ENCODE results near the gene NTPCR. TPM values are rescaled to one million over a fixed set of nuclear protein-coding genes. Genes with fewer than 3 reads are reported as not detected.
"Not testable (repeated sequence)": the region's sequence is repeated elsewhere in the genome, so short reads cannot be mapped to it uniquely, and the experiment has no call there.

NTPCR gene
- total RNA-seq, 2 donors from 2014 or later: 59.0 to 85.4 TPM

DNA sequence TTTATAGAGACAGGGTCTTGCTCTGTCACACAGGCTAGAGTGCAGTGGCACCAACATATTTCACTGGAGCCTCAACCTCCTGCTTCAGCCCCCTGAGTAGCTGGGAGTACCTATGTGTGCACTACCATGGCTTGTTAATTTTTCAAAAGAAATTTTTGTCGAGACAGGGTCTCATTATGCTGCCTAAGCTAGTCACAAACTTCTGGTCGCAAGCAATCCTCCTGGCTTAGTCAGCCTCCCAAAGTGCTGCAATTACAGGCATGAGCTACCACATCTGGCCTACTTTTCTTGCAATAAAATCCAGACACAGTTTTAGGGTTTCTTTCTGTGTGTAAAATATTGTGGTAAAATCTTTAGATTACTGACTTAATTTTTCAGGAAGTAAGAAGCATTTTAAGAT lies 27.9 kb upstream of the NTPCR start:
- H3K27ac Mint-ChIP-seq: peak overlapping the region in 1 of 2 donors; percentile 85
- no peak for DNase-seq (ENCODE audit: low spot score in 2 of 2)
- peaks cover 11 to 23% of the 10 kb centered on the region in 2 donors for H3K9me3 Mint-ChIP-seq
- H3K36me3 Mint-ChIP-seq: peaks cover 13 to 18% of the 10 kb centered on the region in 2 donors
- no peak for ATAC-seq

DNA sequence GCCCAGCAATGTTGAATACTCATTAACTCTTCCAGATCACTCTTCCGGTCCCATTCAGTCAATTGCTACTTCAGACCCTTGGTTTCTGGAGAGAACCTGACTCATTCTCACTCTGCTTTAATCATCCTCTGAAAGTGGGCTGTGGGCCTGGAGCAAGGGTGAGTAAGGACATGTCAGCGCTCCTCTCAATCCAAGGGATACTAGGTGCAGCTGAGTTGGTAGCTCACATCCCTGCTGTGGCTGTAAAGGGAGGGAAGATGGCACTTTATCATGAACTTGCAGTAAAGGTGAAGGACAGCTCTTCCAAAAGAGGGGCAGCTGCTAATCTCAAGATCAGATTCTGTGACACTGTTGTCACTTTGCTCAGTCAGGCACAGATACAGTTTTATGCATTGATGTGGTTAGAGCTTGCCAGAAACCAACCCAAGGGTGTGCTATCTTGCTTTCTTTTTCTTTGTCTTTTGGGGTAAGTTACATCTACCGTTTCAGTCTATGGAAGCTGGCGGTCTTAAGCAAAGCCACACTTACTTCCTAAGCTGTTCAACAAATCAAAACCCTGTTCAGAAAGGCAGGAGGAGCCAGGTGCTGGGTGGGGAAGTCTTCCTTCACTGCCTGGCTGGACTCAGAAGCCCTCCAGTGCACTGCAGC lies 26.5 kb upstream of the NTPCR start:
- H3K36me3 Mint-ChIP-seq: peaks cover 13 to 17% of the 10 kb centered on the region in 2 donors
- DNase-seq (ENCODE audit: low spot score in 2 of 2) (peak; percentile 54 to 72), ATAC-seq (peak; percentile 95 to 96)
- peaks cover 8 to 17% of the 10 kb centered on the region in 2 donors for H3K9me3 Mint-ChIP-seq
- H3K27ac Mint-ChIP-seq: peak overlapping the region; percentile 82 to 85

DNA sequence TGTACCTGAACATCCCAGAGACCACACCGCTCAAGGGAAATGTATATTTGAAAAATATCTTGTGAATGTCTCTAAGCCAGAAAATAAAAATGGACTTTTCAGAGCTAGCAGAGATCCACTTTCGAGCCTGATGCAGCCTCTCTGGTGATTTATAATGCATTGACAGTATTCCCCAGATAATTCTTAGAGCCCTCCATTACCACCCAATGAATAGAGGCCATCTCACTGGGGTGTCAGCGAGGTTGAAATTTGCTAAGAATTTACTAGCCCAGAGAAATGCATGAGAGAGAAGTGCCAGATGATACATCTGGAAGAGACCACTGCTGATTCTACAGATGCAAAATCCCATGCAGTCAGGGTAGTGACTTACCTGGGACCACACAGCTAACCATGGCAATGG lies 25.5 kb upstream of the NTPCR start:
- peaks cover 13 to 17% of the 10 kb centered on the region in 2 donors for H3K36me3 Mint-ChIP-seq
- no peak for ATAC-seq
- H3K9me3 Mint-ChIP-seq: peaks cover 8 to 17% of the 10 kb centered on the region in 2 donors
- H3K27ac Mint-ChIP-seq: no peak overlapping the region
- no peak for DNase-seq (ENCODE audit: low spot score in 2 of 2)

DNA sequence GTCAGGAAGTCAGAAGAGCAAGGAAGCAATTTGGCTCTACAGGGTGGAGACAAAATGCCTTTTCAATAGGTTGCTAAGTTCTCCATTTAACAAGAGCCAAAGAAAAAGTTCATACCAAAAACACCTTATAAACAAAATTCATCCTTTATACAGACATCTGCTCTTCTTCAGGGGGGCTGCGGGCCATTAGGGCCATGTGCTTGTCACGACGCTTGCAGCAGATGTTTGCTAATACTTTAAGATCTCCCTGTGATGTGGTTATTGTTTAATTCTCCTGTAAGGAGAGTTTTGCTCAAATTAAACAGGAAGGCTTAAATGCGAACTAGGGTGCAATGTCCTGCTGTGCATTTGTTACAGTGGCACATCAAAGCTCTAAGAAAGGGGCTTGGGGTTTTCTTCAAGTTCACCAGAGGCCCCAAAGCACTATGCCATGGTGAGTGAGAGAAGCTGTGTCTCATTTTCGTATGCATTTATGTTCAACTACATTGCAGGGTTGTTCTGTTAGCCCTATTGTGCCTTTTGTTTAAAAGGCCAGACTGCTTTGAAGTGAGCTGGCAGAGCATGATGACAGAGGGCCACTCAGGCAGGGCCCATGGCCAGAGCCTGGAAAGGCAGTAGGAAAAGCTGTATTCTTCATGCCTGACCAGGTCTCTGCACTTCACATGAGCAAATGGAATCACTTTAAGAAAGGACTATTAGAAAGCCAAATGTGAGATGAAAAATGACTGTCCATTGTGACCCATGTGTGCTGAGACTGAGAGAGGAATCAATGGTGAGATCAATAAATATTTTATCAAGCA lies 24.8 kb upstream of the NTPCR start:
- no peak for ATAC-seq
- H3K27ac Mint-ChIP-seq: peak overlapping the region in 1 of 2 donors; percentile 31

DNA sequence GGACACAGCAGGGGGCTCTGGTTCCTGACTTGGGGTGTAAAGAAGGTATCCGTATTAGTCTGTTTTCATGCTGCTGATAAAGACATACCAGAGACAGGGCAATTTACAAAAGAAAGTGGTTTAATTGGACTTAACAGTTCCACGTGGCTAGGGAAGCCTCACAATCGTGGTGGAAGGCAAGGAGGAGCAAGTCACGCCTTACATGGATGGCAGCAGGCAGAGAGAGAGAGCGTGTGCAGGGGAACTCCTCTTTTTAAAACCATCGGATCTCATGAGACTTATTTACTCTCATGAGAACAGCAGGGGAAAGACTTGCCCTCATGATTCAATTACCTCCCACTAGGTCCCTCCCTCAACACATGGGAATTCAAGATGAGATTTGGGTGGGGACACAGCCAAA lies 23.2 kb upstream of the NTPCR start:
- Mint-ChIP-seq H3K9me3 (peaks cover 8 to 22% of the 10 kb centered on the region in 2 donors), H3K36me3 (peaks cover 13 to 17% of the 10 kb centered on the region in 2 donors)
- DNase-seq (ENCODE audit: low spot score in 2 of 2); ATAC-seq; H3K27ac Mint-ChIP-seq: not testable (repeated sequence)

More for the DNA sequence above, 24.8 kb upstream of the NTPCR start:
- DNase-seq (ENCODE audit: low spot score in 2 of 2): no peak
- H3K36me3 Mint-ChIP-seq: peaks cover 13 to 17% of the 10 kb centered on the region in 2 donors
- H3K9me3 Mint-ChIP-seq: peaks cover 8 to 17% of the 10 kb centered on the region in 2 donors

DNA sequence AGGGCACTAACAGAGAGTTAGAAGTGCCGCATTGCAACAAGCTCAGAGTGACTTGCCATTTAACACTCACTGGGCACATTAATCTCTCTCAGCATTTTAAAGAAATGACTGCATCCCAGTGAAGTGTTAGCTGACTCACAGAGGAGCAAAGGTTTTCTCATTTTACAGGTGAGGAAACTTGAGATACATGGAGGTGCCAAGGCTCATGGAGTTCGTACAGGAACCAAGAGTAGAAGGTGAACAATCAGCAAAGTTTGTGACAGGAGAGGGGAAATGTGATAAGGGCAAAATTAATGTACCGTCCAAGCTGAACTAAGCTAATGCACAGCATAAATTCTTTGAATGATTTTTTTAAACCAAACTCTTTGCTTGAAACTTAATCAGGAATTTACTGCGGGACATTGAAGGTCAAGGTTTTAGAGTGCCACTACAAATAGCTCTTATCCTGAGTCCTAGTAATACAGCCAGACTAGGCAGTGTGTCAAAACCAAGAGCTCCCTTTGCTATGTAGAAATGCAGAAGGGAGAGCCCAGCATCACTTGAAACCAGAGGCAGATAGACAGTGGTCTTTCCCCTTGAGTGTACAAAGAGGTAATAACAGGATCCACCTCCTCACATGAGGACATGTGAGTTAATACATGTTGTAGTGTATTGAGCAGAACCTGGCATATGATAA lies 22.4 kb upstream of the NTPCR start:
- Mint-ChIP-seq H3K9me3 (peaks cover 5 to 18% of the 10 kb centered on the region in 2 donors), H3K36me3 (peaks cover 13 to 17% of the 10 kb centered on the region in 2 donors), H3K27ac (no peak overlapping the region)
- DNase-seq (ENCODE audit: low spot score in 2 of 2) (no peak), ATAC-seq (no peak)

DNA sequence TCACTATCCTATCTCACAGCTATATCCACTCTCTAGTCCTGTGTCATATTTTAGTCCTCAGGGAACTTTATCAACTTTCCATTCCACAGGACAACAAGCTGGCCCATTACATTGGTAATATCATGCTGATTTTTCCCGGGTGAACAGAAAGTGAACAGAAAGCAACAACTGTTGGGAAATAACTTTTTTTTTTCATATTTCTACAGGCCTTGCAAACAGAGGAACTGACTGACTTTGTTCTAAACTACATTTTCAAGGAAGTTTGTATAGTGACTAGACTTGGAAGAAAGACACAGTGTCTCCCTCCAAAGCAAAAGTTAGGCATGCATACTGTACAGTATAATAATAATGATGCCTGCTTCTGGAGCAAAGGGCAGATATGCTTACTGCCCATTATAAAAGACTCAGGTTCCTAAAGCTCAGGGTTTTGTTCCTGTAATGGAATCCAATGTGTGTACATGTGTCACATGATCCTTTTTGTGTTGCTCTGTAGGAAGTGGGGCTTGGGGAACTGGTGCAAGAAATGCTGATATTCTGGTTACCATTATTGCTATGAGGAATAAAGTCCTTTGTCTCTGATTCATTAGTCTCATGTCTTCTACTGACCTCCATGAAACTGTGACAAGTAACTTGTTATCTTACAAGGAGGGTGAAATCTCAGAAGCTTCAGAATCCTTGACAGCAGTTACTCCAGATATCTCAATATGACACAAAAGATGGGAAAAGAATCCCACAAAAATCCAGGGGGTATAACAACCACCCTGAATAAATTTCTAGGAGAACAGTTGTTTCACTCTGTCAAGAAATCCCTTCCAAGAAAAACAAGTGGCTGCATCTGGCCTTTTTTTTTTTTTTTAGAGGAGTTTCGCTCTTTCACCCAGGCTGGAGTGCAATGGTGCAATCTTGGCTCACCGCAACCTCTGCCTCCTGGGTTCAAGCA lies 17.7 kb upstream of the NTPCR start:
- no peak overlapping the region for H3K27ac Mint-ChIP-seq
- ATAC-seq (no peak), DNase-seq (ENCODE audit: low spot score in 2 of 2) (no peak)
- H3K36me3 Mint-ChIP-seq: no peaks in the 10 kb centered on the region
- peaks cover 0 to 5% of the 10 kb centered on the region in 2 donors for H3K9me3 Mint-ChIP-seq

DNA sequence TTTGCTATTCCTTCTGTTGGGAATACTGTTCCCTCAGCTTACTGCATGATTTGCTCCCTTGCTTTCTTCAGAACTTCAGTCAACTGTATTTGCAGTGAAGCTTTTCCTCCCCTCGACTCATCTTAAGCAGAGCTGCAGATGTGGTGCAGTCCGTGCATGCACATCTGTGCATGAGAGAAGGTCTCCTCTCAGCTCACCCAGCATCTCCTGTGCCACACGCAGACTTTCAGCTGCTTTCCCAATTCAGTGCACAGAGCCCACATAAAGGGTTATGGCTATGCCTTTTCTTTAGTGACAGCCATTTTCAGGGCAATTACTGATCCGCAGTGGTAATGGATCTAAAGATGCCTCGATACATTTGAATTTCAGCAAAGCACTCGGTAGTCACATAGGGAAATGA lies 13.5 kb upstream of the NTPCR start:
- H3K36me3 Mint-ChIP-seq: peaks cover 0 to 6% of the 10 kb centered on the region in 2 donors
- H3K27ac Mint-ChIP-seq: no peak overlapping the region
- no peak for DNase-seq (ENCODE audit: low spot score in 2 of 2)
- ATAC-seq: no peak
- H3K9me3 Mint-ChIP-seq: peaks cover 0 to 5% of the 10 kb centered on the region in 2 donors

DNA sequence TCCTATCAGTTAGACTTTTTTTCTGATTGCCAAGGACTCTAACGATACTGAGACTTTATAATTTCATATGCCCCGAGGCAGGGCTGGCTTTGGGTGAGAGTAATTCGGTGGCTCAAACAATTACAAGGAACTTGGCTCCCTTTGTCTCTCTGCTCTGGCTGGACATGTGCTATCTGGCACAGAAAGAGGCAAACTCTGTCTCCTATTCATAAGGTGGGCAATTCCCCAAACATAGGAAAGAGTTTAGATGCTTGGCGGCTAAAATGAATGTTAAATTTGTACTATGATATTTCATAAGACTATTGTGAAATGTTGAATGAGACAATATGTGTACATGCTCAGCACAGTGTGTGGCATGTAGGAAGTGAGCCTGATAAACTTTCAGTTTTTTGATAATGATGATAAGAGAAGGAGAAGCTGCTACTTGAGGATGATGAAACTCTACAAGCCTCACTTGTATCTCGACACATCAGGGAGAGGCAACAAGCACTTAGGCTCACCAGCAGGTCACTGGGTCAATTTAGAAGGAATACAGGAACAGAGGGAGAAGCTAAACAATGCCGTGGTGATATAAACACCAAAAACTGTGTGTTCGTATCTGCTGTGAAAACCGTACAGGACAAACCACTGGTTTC lies 12.6 kb upstream of the NTPCR start:
- DNase-seq (ENCODE audit: low spot score in 2 of 2) (no peak), ATAC-seq (no peak)
- peaks cover 0 to 6% of the 10 kb centered on the region in 2 donors for H3K36me3 Mint-ChIP-seq
- no peak overlapping the region for H3K27ac Mint-ChIP-seq
- H3K9me3 Mint-ChIP-seq: peaks cover 0 to 5% of the 10 kb centered on the region in 2 donors

DNA sequence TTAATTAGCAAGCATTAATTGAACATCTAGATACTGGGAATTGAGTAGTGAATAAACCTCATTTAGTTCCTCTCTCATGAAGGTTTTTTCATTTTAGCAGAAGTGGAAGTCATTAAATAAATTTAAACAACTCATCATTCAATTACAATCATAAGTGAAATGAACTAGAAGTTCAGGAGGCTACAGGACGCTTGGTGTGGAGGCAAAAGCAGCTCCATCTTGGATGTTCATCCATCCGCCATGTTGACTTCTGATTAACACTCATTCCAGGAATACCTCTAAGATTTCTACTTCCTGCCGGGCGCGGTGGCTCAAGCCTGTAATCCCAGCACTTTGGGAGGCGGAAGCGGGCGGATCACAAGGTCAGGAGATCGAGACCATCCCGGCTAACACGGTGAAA lies 11.5 kb upstream of the NTPCR start:
- ATAC-seq: no peak
- peaks cover 0 to 6% of the 10 kb centered on the region in 2 donors for H3K36me3 Mint-ChIP-seq
- no peak overlapping the region for H3K27ac Mint-ChIP-seq
- H3K9me3 Mint-ChIP-seq: peaks cover 0 to 5% of the 10 kb centered on the region in 2 donors
- DNase-seq (ENCODE audit: low spot score in 2 of 2): no peak

DNA sequence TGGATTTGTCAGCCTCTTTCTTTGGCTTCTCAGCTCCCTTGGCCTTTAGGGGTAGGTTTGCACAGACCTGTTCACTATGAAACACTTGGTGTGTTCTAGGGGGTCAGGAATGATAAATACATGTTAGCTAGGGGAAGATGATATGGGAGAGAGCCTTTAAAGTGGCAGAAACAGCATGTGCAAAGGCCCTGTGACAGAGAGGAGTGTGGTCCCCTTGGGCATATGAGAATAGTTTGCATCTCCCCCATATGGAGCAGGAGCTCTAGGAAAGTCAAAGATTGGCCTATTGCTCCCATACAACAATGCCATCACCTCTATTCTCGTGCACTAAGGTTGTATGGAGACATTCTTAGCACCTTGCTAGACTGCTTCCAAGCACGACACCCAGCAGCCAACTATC lies 10.7 kb upstream of the NTPCR start:
- H3K36me3 Mint-ChIP-seq: peaks cover 0 to 12% of the 10 kb centered on the region in 2 donors
- ATAC-seq (no peak), DNase-seq (ENCODE audit: low spot score in 2 of 2) (no peak)
- no peak overlapping the region for H3K27ac Mint-ChIP-seq
- peaks cover 0 to 11% of the 10 kb centered on the region in 2 donors for H3K9me3 Mint-ChIP-seq

DNA sequence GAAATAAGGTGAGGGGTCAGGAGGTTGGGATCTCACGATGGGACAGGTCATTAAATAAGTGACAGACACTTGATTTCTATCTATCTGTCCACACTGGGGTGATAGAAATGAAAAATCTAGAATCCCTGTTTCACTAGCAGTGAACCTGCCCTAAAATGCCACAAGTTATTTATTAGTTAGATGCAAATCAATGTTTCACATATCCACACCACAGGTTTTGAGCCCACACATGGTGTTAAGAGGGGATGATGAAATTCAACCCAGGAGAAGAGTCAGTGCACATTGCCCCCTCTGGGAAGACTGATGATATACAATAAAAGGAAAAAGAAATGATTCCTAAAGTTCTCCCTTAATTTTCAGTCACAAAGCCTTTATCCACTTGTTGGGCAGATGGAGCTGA lies 10.1 kb upstream of the NTPCR start:
- DNase-seq (ENCODE audit: low spot score in 2 of 2): no peak
- H3K36me3 Mint-ChIP-seq: peaks cover 0 to 13% of the 10 kb centered on the region in 2 donors
- ATAC-seq: no peak
- peaks cover 0 to 11% of the 10 kb centered on the region in 2 donors for H3K9me3 Mint-ChIP-seq
- H3K27ac Mint-ChIP-seq: no peak overlapping the region

DNA sequence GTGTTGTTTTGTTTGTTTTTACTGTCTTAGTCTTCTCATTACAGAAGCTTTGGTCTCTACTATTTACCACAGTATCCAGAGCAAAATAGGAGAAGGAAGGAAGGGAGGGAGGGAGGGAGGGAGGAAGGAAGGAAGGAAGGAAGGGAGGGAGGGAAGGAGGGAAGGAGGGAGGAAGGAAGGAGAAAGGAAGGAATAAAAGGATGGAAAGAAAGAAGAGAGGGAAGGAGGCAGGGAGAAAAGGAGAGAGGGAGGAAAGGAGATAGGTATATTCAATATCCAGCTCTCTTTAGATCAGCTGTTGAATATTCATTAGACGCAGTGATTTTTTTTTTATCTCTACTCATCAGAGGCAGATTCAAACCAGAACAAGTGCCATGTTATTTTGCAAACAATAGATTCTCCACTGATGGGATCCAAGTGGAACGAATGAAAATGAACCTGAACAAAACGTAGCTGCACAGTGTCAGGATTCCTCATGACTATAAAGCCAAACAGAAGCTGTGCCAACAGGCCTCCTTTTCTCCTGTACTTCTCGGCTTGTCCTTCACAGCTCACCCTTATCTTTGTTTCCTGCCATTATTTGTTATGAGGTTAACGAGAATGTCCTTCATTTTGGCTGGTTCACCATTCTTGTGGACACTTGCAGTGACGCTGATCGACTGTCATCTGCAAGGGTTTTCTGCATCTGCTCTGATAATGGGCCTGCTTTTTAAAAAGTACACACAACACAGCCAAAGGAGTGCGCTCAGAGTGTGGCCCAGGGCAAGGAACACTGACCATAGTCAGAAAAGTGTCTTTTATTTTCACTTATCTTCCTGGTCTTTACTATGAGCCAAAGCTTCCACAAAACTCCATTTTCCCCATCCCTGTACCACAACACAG lies 7.8 kb upstream of the NTPCR start:
- Mint-ChIP-seq H3K27ac (peak overlapping the region in 1 of 2 donors; percentile 91), H3K9me3 (peaks cover 5 to 17% of the 10 kb centered on the region in 2 donors), H3K36me3 (peaks cover 0 to 13% of the 10 kb centered on the region in 2 donors)
- DNase-seq (ENCODE audit: low spot score in 2 of 2): no peak
- no peak for ATAC-seq

DNA sequence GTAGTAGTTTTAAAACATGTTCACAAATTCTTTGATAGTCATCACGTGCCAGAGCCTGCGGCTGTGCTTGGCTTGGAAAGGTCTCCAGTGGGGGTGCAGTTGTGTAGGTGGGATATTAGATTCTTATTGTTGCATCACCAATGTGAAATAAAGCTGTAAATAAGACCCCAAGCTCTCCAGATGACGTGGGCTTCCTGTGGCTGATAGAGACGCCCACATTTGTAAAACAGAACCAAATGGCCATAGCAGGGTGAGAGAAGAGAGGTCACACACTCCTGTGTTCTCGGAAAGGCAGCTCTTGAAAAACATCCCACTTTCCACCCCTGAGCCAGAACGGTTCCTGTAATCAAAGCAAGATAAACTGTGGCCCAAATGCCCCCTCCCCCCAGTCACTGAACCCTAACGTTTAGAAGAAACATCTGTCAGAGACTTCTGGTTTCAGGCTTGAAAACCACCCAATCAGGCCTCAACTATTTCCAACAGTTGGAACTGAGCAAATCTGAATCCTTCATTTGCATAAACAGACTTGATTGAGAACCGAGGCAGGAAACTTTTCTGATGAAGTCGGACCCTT lies 6.6 kb upstream of the NTPCR start:
- ATAC-seq (peak; percentile 69 to 78), DNase-seq (ENCODE audit: low spot score in 2 of 2) (peak in 1 of 2 donors; percentile 39)
- Mint-ChIP-seq H3K27ac (peak overlapping the region; percentile 87 to 91), H3K36me3 (peaks cover 0 to 13% of the 10 kb centered on the region in 2 donors), H3K9me3 (peaks cover 5 to 17% of the 10 kb centered on the region in 2 donors)
